ENCODE results near the gene ZBTB44.

ZBTB44 gene

GRCh38 chr11:130323452-130324450, 9.0 kb upstream of the ZBTB44 start:
- H3K4me3 ChIP-seq (ENCODE audit: low read length), result no peak overlapping the region
- DNase-seq (ENCODE audit: low read depth), result peak; percentile 48
- TF ChIP-seq CTCF (conservative IDR thresholded peaks at IDR 0.05; ENCODE audit: low read depth, low read length), result no peak

- no peak for TF ChIP-seq CTCF (conservative IDR thresholded peaks at IDR 0.05; ENCODE audit: low read depth, low read length)
- no peak for DNase-seq (ENCODE audit: low read depth)
- no peak overlapping the region for H3K4me3 ChIP-seq (ENCODE audit: low read length)
These were observed 7.4 kb upstream of the ZBTB44 start for GRCh38 chr11:130322126-130322525.

GRCh38 chr11:130318031-130318673, 3.4 kb upstream of the ZBTB44 start:
- DNase-seq (ENCODE audit: low read depth), result peak; percentile 42
- no peak for TF ChIP-seq CTCF (conservative IDR thresholded peaks at IDR 0.05; ENCODE audit: low read depth, low read length)
- H3K4me3 ChIP-seq (ENCODE audit: low read length), result no peak overlapping the region

GRCh38 chr11:130315354-130315970, 745 bp upstream of the ZBTB44 start:
- no peak for DNase-seq (ENCODE audit: low read depth)
- peak overlapping the region; percentile 50 for H3K4me3 ChIP-seq (ENCODE audit: low read length)
- no peak for TF ChIP-seq CTCF (conservative IDR thresholded peaks at IDR 0.05; ENCODE audit: low read depth, low read length)

GRCh38 chr11:130314184-130314749, 450 bp downstream of the ZBTB44 start:
- H3K4me3 ChIP-seq (ENCODE audit: low read length), result peak overlapping the region; percentile 81
- DNase-seq (ENCODE audit: low read depth), result no peak
- no peak for TF ChIP-seq CTCF (conservative IDR thresholded peaks at IDR 0.05; ENCODE audit: low read depth, low read length)

- H3K4me3 ChIP-seq (ENCODE audit: low read length), result peak overlapping the region; percentile 81
- DNase-seq (ENCODE audit: low read depth), result no peak
- TF ChIP-seq CTCF (conservative IDR thresholded peaks at IDR 0.05; ENCODE audit: low read depth, low read length), result no peak
These were observed 1.1 kb downstream of the ZBTB44 start for GRCh38 chr11:130313383-130314183.
